PC-9 (cell line): ENCODE results near the gene PTPRD. TPM values are rescaled to one million over a fixed set of nuclear protein-coding genes. Genes with fewer than 3 reads are reported as not detected.

Experiments
- BruUV-seq: library from RNA; stranded (reverse); fragments of 400-500 nt; replicated peaks from 2 replicates; lab custom pipeline; 2021; lab: Mats Ljungman, UMichigan
- CTCF ChIA-PET: fragments of 300-600 bp; sonication (Branson Sonifier 250); formaldehyde crosslinking; loops from one replicate; lab custom pipeline; 2022; ENCODE audit warnings: antibody characterized with exemption; lab: Charles Lee
- POLR2A ChIA-PET: fragments of 300-600 bp; sonication (Branson Sonifier 250); formaldehyde crosslinking; loops from one replicate; lab custom pipeline; 2022; ENCODE audit warnings: antibody characterized with exemption; ENCODE audit not compliant: unreplicated experiment; lab: Charles Lee
- DNase-seq, 2 experiments: peaks; one replicate each; pipeline versions ENCODE4 v3.0.0 to v3.0.0-alpha.2; 2015 to 2022; ENCODE audit warnings: mixed read lengths in 1 of 2
- H2AFZ ChIP-seq: fragments of 200-600 bp; sonication (generic); 2 replicates; pipeline ENCODE4 v1.8.1; 2017; ENCODE audit warnings: antibody characterized with exemption
- H3F3A ChIP-seq: fragments of 200-600 bp; sonication (generic); 2 replicates; pipeline ENCODE4 v1.8.1; 2017; ENCODE audit warnings: antibody characterized with exemption, mild to moderate bottlenecking, low read depth; ENCODE audit not compliant: insufficient read depth
- H3K27ac ChIP-seq: fragments of 200-600 bp; sonication (generic); 2 replicates; pipeline ENCODE4 v1.6.1; 2016; ENCODE audit warnings: mixed run types
- H3K27me3 ChIP-seq: fragments of 200-600 bp; sonication (generic); 2 replicates; pipeline ENCODE4 v1.6.1; 2016; ENCODE audit warnings: low read depth, mixed run types; ENCODE audit not compliant: insufficient read depth
- H3K36me3 ChIP-seq: fragments of 200-600 bp; sonication (generic); 2 replicates; pipeline ENCODE4 v1.6.1; 2016; ENCODE audit warnings: low read depth, mixed run types
- H3K4me1 ChIP-seq: fragments of 200-600 bp; sonication (generic); replicated peaks from 2 replicates; pipeline ENCODE4 v1.6.1; 2016; ENCODE audit warnings: mixed run types; ENCODE audit not compliant: insufficient read depth
- H3K4me2 ChIP-seq: fragments of 200-600 bp; sonication (generic); 2 replicates; pipeline ENCODE4 v1.6.1; 2017; ENCODE audit warnings: mixed run types
- H3K4me3 ChIP-seq: fragments of 200-600 bp; sonication (generic); 2 replicates; pipeline ENCODE4 v1.6.1; 2016; ENCODE audit warnings: mixed run types
- H3K79me2 ChIP-seq: fragments of 200-600 bp; sonication (generic); 2 replicates; pipeline ENCODE4 v1.6.1; 2017; ENCODE audit warnings: low read depth, mixed run types
- H3K9me2 ChIP-seq: fragments of 200-600 bp; sonication (generic); 2 replicates; pipeline ENCODE4 v1.8.1; 2017; ENCODE audit warnings: mild to moderate bottlenecking; ENCODE audit not compliant: insufficient read depth
- H3K9me3 ChIP-seq: fragments of 200-600 bp; sonication (generic); 2 replicates; pipeline ENCODE4 v1.8.1; 2016; ENCODE audit warnings: low read depth; ENCODE audit not compliant: insufficient read depth
- H4K20me1 ChIP-seq: fragments of 200-600 bp; sonication (generic); 2 replicates; pipeline ENCODE4 v1.8.1; 2017; ENCODE audit not compliant: insufficient read depth
- EZH2 ChIP-seq: fragments of 200-600 bp; sonication (generic); IDR thresholded peaks from 2 replicates; pipeline ENCODE4 v1.8.0; 2017; ENCODE audit warnings: antibody characterized with exemption, low read depth
- intact Hi-C: fragments of 100-400 bp; cut with micrococcal nuclease; formaldehyde crosslinking; loops from one replicate; pipeline ENCODE4 v1.10.0; 2022; ENCODE audit not compliant: unreplicated experiment
- total RNA-seq: library from RNA; stranded (reverse); gene quantifications from 2 replicates; pipeline ENCODE4 v1.2.3, GENCODE V29; 2021
- TF ChIP-seq, protein P1 (sequence below): fragments of 200-600 bp; sonication (generic); conservative IDR thresholded peaks from 2 replicates; pipeline ENCODE4 v1.6.1; 2017; ENCODE audit warnings: mixed run types, antibody characterized with exemption, mild to moderate bottlenecking, moderate library complexity

The PTPRD gene
- total RNA-seq, 1 experiment from 2014 or later = not detected

DNA sequence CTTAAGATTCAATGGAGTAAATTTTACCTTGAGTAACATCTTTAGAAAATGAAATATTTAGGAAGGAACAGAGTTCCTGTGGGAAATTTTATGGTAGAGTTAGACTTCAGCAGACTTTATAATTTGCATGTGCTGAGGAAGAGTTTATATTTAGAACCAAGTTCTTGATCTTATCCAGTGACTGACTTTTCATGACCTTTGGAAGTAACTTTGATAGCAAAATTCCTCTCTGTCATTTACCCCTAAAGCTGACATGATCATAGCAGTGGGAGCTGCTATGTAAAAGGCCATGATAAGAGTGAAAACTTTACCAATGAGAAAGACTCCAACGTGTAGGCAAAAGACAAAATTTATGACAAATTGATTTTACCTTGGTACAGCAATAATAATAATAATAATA, 1741.4 kb downstream of the PTPRD start:
- no TSS peak for BruUV-seq
- POLR2A ChIA-PET = no interaction called here
- TF ChIP-seq EZH2 = no peak
- TF ChIP-seq, protein P1, sequence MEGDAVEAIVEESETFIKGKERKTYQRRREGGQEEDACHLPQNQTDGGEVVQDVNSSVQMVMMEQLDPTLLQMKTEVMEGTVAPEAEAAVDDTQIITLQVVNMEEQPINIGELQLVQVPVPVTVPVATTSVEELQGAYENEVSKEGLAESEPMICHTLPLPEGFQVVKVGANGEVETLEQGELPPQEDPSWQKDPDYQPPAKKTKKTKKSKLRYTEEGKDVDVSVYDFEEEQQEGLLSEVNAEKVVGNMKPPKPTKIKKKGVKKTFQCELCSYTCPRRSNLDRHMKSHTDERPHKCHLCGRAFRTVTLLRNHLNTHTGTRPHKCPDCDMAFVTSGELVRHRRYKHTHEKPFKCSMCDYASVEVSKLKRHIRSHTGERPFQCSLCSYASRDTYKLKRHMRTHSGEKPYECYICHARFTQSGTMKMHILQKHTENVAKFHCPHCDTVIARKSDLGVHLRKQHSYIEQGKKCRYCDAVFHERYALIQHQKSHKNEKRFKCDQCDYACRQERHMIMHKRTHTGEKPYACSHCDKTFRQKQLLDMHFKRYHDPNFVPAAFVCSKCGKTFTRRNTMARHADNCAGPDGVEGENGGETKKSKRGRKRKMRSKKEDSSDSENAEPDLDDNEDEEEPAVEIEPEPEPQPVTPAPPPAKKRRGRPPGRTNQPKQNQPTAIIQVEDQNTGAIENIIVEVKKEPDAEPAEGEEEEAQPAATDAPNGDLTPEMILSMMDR = no peak
- no peaks in the 10 kb centered on the region for H3K27me3 ChIP-seq
- CTCF ChIA-PET = no interaction called here
- H3K79me2 ChIP-seq = no peaks in the 10 kb centered on the region
- intact Hi-C loops = no loop called here
- H3K9me3 ChIP-seq = no peaks in the 10 kb centered on the region
- H3K27ac ChIP-seq = no peak overlapping the region
- DNase-seq = no peak
- no peaks in the 10 kb centered on the region for H3K9me2 ChIP-seq
- H3K4me2 ChIP-seq = no peak overlapping the region
- no peaks in the 10 kb centered on the region for H3K4me1 ChIP-seq
- no peaks in the 10 kb centered on the region for H3K36me3 ChIP-seq
- no peak overlapping the region for H2AFZ ChIP-seq
- H3K4me3 ChIP-seq = no peak overlapping the region
- H3F3A ChIP-seq = no peaks in the 10 kb centered on the region
- no peaks in the 10 kb centered on the region for H4K20me1 ChIP-seq

DNA sequence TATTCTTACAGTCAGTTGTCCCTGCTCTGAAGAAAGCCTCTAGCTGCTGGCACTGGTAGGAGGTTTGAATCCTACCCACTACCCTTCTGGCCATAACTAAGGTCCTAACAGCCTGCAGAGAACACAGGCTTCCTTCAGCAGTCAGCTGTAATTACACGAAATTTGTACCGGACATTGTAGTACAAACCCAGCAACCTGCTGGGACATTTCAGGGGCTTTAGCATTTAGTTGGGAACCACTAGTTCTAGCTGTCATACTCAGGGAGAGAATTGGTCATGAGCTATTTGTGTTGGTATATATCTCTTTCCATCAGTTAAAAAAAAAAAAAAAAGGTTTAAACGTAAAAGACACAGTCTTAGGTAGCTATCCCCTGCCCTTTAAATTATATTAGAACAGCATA, 1743.0 kb downstream of the PTPRD start:
- Histone ChIP-seq H3K4me2 (no peak overlapping the region), H3F3A (no peaks in the 10 kb centered on the region), H3K9me3 (no peaks in the 10 kb centered on the region), H2AFZ (no peak overlapping the region), H3K9me2 (no peaks in the 10 kb centered on the region), H3K27ac (no peak overlapping the region), H3K4me1 (no peaks in the 10 kb centered on the region), H3K36me3 (no peaks in the 10 kb centered on the region), H3K4me3 (no peak overlapping the region), H4K20me1 (no peaks in the 10 kb centered on the region), H3K27me3 (no peaks in the 10 kb centered on the region), H3K79me2 (no peaks in the 10 kb centered on the region)
- CTCF ChIA-PET = no interaction called here
- no peak for DNase-seq
- intact Hi-C loops = no loop called here
- POLR2A ChIA-PET = no interaction called here
- no TSS peak for BruUV-seq
- TF ChIP-seq, protein P1 = no peak
- no peak for TF ChIP-seq EZH2

DNA sequence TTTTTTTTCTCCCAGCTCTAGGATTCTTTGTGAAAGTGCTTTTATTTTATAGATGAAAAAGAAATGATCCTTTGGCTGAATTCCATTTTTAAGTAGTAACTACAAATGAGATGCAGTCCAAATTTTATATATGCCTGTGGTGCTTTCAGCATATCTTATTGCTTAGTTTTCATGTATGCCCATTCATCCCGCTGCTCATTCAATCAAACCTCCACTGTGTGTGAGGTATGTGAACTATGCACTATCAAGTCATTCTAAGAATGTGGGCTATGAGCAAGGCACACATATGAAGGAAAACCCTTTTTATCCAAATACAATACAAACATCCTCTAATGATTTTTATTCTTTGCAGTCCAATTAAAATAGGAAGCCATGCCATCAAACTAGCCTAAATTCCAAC, 1744.2 kb downstream of the PTPRD start:
- Histone ChIP-seq H2AFZ (no peak overlapping the region), H3K79me2 (no peaks in the 10 kb centered on the region), H3K9me3 (no peaks in the 10 kb centered on the region), H3K9me2 (no peaks in the 10 kb centered on the region), H3K27me3 (no peaks in the 10 kb centered on the region), H4K20me1 (no peaks in the 10 kb centered on the region), H3K4me2 (no peak overlapping the region), H3K4me1 (no peaks in the 10 kb centered on the region), H3K4me3 (no peak overlapping the region), H3K36me3 (no peaks in the 10 kb centered on the region), H3K27ac (no peak overlapping the region), H3F3A (no peaks in the 10 kb centered on the region)
- ChIA-PET CTCF (no interaction called here), POLR2A (no interaction called here)
- no peak for DNase-seq
- no TSS peak for BruUV-seq
- intact Hi-C loops = no loop called here
- TF ChIP-seq EZH2 = no peak
- TF ChIP-seq, protein P1 = no peak
